Esophagus squamous epithelium (tissue), 5 donors: ENCODE data around the gene SCN1A. TPM values are rescaled to one million over a fixed set of nuclear protein-coding genes. Genes with fewer than 3 reads are reported as not detected.

Experiments used
- DNase-seq: peaks from one replicate; lab custom pipeline; 2025; lab: John Stamatoyannopoulos, UW
- H3K27ac ChIP-seq, 4 donors: fragments of 200-600 bp; sonication (generic); one replicate each; pipeline ENCODE4 v1.5.1; 2016 to 2019; ENCODE audit warnings: mild to moderate bottlenecking in 1 of 4
- H3K27me3 ChIP-seq, 4 donors: fragments of 200-600 bp; sonication (generic); 1 replicate in 3 of 4; 2 replicates in 1 of 4; pipeline versions ENCODE4 v1.5.1 to v1.6.0; 2017 to 2021; ENCODE audit warnings: antibody characterized with exemption in 1 of 4
- H3K36me3 ChIP-seq, 3 donors: fragments of 200-600 bp; sonication (generic); one replicate each; pipeline ENCODE4 v1.5.1; 2016 to 2019
- H3K4me1 ChIP-seq, 3 donors: fragments of 200-600 bp; sonication (generic); one replicate each; pipeline ENCODE4 v1.5.1; 2017 to 2019
- H3K4me3 ChIP-seq, 4 donors: fragments of 200-600 bp; sonication (generic); 1 replicate in 3 of 4; 2 replicates in 1 of 4; pipeline ENCODE4 v1.5.1; 2016 to 2019; ENCODE audit warnings: mild to moderate bottlenecking in 2 of 4, moderate library complexity in 1 of 4
- H3K9me3 ChIP-seq, 3 donors: fragments of 200-600 bp; sonication (generic); one replicate each; pipeline ENCODE4 v1.5.1; 2016 to 2019
- CTCF ChIP-seq, 6 experiments: fragments of 450-650 bp in 4 of 6; fragments of 200-600 bp in 2 of 6; sonication (generic) in 2 of 6; IDR thresholded peaks; one replicate each; pipeline ENCODE4 v1.5.1; 2016 to 2019; ENCODE audit warnings: antibody characterized with exemption in 6 of 6, mild to moderate bottlenecking in 4 of 6, moderate library complexity in 4 of 6
- POLR2A ChIP-seq, 4 donors: fragments of 450-650 bp; IDR thresholded peaks; one replicate each; pipeline ENCODE4 v1.6.1; 2017; ENCODE audit warnings: antibody characterized with exemption in 4 of 4, mild to moderate bottlenecking in 4 of 4, moderate library complexity in 3 of 4
- WGBS, 2 donors: methylation state at CpG; one replicate each; pipeline ENCODE4 v1.1.5; 2018; 5-methylcytosine and 5-hydroxymethylcytosine counted together
- intact Hi-C: fragments of 100-400 bp; cut with DNase I; formaldehyde crosslinking; loops from one replicate; pipeline ENCODE4 v1.15.0; 2022
- small RNA-seq, 4 donors: library from RNA; depleted of rRNA; stranded (forward); fragments of <200 nt; gene quantifications; one replicate each; pipeline ENCODE3, GENCODE V24; 2016
- total RNA-seq, 4 donors: library from RNA; depleted of rRNA; stranded (reverse); fragments of >200 nt; gene quantifications; one replicate each; pipeline ENCODE4 v1.1.0, GENCODE V29; 2016
- donor health status: DM: yes; HTN: yes; CAD: no.

Gene SCN1A
- total RNA-seq, 4 donors from 2014 or later, result not detected

GRCh38 chr2:165938237-165938636 is 189.6 kb downstream of the SCN1A start:
- no peaks in the 10 kb centered on the region for H3K4me1 ChIP-seq
- 71 to 89% methylated on average over 1 of the region's 1 CpG for WGBS, 2 donors
- H3K36me3 ChIP-seq, result peaks cover 0 to 68% (median 0%) of the 10 kb centered on the region in 3 donors
- H3K4me3 ChIP-seq, result no peak overlapping the region
- intact Hi-C loops, result no loop called here
- DNase-seq, result no peak
- no peak overlapping the region for H3K27ac ChIP-seq
- TF ChIP-seq CTCF (IDR thresholded peaks at IDR 0.05) (no peak), POLR2A (IDR thresholded peaks at IDR 0.05) (no peak)
- H3K9me3 ChIP-seq, result no peaks in the 10 kb centered on the region
- H3K27me3 ChIP-seq, result no peaks in the 10 kb centered on the region

Small RNA genes within 50 kb of the gene (small RNA-seq; reads per million reads assigned to genes)
- 0 reads per million in 4 donors for gene RF00019

Other genes starting within 250 kb of the SCN1A start
- 10 to 100 TPM in 3 of 4 donors, 1 to 10 TPM in 1; 4.3 to 22.3 (median 10.8) TPM for gene TTC21B, start 174.2 kb downstream of the SCN1A start, total RNA-seq
- 1 to 10 TPM in 2 of 4 donors, under 1 TPM in 2; 0.13 to 1.9 (median 0.77) TPM for gene SCN9A, start 247.9 kb upstream of the SCN1A start, total RNA-seq